Measurements from ENCODE around the gene RBM17. TPM values are rescaled to one million over a fixed set of nuclear protein-coding genes. Genes with fewer than 3 reads are reported as not detected.
A peak's percentile ranks its signal among the peaks of the same experiment; 100 is the strongest.

RBM17 gene
- total and polyA plus RNA-seq, 2 of the 13 experiments (the other 11 are each of a cell fraction or from before 2014, with no cell fraction given): 30.7 to 77.5 TPM

DNA sequence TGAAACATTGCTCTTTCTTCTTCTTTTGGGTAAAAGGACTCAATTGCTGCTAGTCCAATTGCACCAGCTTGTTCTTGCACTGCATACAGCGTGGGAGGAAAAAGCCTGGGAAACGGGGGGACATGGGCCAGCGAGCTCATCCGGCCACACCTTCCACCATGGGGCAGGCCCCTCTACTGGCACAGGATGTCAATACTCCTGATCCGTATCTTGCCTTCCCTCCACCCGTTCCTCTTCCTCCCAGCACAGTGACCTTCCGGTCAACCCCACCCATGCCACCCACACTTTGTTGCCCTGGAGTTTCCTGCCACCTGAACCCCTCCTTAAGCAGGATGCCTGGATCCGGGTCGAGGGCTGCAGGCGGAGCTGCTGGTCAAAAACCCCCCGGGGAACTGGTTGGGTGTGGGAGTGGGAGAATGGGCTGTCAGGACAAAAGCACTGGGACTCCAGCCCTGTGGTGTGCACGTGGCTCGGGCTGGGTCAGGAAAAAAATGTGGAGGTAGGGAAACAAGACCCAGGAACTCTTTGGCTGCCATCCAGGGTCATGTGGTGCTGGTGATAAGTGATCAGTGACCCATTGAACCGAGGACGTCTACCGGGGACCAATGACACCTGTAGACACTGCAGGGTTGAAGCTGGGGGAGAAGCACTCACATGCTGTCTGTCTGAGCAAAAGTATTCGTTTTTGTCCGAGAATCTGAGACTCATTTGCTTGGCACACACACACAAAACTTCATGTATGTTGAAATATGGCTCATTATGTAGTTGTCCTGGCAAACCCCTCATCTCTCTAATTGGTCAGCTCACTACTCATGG, 34.8 kb upstream of the RBM17 start (continued):
- peak; percentile 32; the same call in 1 of the 2 replicates for TF ChIP-seq UBTF (CRISPR knock-in tag; IDR thresholded peaks at IDR 0.05)
- no peak for TF ChIP-seq FOXA1 (IDR thresholded peaks at IDR 0.05)
- TF ChIP-seq FOXA1 (CRISPR knock-in tag; IDR thresholded peaks at IDR 0.05): peak; percentile 34; the same call in 1 of the 2 replicates
- no peak for TF ChIP-seq CEBPZ (IDR thresholded peaks at IDR 0.05; ENCODE audit: low read length)
- no peak for TF ChIP-seq YY1 (IDR thresholded peaks at IDR 0.05; ENCODE audit: insufficient read depth, insufficient replicate concordance, low read depth, low read length)
- TF ChIP-seq, protein P1, sequence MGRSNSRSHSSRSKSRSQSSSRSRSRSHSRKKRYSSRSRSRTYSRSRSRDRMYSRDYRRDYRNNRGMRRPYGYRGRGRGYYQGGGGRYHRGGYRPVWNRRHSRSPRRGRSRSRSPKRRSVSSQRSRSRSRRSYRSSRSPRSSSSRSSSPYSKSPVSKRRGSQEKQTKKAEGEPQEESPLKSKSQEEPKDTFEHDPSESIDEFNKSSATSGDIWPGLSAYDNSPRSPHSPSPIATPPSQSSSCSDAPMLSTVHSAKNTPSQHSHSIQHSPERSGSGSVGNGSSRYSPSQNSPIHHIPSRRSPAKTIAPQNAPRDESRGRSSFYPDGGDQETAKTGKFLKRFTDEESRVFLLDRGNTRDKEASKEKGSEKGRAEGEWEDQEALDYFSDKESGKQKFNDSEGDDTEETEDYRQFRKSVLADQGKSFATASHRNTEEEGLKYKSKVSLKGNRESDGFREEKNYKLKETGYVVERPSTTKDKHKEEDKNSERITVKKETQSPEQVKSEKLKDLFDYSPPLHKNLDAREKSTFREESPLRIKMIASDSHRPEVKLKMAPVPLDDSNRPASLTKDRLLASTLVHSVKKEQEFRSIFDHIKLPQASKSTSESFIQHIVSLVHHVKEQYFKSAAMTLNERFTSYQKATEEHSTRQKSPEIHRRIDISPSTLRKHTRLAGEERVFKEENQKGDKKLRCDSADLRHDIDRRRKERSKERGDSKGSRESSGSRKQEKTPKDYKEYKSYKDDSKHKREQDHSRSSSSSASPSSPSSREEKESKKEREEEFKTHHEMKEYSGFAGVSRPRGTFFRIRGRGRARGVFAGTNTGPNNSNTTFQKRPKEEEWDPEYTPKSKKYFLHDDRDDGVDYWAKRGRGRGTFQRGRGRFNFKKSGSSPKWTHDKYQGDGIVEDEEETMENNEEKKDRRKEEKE (IDR thresholded peaks at IDR 0.05): no peak
- no peak for TF ChIP-seq ZMAT5 (CRISPR knock-in tag; IDR thresholded peaks at IDR 0.05; ENCODE audit: borderline replicate concordance, low read depth)
- TF ChIP-seq TMF1 (CRISPR knock-in tag; IDR thresholded peaks at IDR 0.05; ENCODE audit: low read depth): no peak
- TF ChIP-seq, protein P2, sequence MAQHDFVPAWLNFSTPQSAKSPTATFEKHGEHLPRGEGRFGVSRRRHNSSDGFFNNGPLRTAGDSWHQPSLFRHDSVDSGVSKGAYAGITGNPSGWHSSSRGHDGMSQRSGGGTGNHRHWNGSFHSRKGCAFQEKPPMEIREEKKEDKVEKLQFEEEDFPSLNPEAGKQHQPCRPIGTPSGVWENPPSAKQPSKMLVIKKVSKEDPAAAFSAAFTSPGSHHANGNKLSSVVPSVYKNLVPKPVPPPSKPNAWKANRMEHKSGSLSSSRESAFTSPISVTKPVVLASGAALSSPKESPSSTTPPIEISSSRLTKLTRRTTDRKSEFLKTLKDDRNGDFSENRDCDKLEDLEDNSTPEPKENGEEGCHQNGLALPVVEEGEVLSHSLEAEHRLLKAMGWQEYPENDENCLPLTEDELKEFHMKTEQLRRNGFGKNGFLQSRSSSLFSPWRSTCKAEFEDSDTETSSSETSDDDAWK (CRISPR knock-in tag; IDR thresholded peaks at IDR 0.05): no peak
- TF ChIP-seq, protein P3, sequence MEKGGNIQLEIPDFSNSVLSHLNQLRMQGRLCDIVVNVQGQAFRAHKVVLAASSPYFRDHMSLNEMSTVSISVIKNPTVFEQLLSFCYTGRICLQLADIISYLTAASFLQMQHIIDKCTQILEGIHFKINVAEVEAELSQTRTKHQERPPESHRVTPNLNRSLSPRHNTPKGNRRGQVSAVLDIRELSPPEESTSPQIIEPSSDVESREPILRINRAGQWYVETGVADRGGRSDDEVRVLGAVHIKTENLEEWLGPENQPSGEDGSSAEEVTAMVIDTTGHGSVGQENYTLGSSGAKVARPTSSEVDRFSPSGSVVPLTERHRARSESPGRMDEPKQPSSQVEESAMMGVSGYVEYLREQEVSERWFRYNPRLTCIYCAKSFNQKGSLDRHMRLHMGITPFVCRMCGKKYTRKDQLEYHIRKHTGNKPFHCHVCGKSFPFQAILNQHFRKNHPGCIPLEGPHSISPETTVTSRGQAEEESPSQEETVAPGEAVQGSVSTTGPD (CRISPR knock-in tag; IDR thresholded peaks at IDR 0.05): no peak
- TF ChIP-seq ARID3A (IDR thresholded peaks at IDR 0.05; ENCODE audit: low read depth, low read length): no peak
- TF ChIP-seq ZNF333 (CRISPR knock-in tag; IDR thresholded peaks at IDR 0.05; ENCODE audit: borderline replicate concordance): no peak
- TF ChIP-seq SNAPC5 (CRISPR knock-in tag; IDR thresholded peaks at IDR 0.05; ENCODE audit: borderline replicate concordance): no peak

Measured in HepG2 (cell line).